ENCODE measurements around the gene ARHGEF12. TPM values are rescaled to one million over a fixed set of nuclear protein-coding genes. Genes with fewer than 3 reads are reported as not detected.

The ARHGEF12 gene
- total RNA-seq, 1 experiment from 2014 or later, result 72.2 TPM

- DNase-seq (ENCODE audit: low read depth), result no peak
Measured at GRCh38 chr11:120316880-120317688, 19.1 kb upstream of the ARHGEF12 start.

- no peak for DNase-seq (ENCODE audit: low read depth)
Measured at GRCh38 chr11:120317689-120318480, 18.3 kb upstream of the ARHGEF12 start.

GRCh38 chr11:120318906-120319305 lies 17.3 kb upstream of the ARHGEF12 start:
- DNase-seq (ENCODE audit: low read depth), result no peak

DNA sequence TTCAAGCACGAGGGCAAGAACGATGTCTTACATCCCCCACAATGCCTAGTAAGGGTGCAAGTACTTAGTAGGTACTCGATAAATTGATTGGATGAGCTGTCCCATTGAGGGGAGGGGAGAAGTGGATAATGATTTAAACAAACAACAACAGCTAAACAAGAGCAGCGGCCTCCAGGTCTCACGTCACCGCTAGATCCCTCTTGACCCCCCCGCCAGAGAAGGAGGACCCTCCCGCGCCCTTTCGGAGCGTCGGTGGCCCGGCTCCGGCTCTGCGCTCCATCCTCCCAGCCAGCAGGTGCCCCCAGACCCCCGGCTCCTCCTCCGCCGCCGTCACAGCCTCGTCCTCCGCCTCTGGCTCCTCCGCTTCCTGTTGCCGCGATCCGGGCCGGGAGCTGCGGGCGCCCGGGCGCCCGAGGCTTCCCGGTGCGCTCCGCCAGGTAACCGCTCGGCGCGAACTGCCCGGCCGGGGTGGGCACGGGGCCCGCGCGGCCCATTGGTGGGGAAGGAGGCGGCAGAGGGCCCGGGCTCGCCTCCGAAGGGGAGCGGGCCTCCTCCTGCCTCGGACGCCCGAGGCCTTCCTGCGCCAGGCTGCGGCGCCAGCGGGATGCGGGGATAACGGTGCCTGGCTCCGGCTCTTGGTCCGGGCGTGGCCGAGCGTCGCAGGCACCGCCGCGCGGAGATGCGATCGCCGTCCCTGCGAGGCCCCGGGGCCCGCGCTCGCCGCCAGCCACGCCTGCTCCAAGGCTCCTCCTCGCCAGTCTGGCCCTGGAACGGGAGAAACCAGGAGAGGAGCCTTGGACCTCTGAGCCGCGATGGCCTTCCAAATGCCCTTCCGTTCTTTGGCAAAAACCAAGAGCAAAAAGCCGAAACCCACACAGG lies 11.0 kb upstream of the ARHGEF12 start, which contains the start of gene TLCD5:
TSS of gene TLCD5 (plus strand) at position 368 of the 879 bp plus-strand sequence. CDS start 2,143 bp downstream, outside the sequence.
- DNase-seq (ENCODE audit: low read depth), result peak; percentile 59

GRCh38 chr11:120326228-120326627 lies 10.0 kb upstream of the ARHGEF12 start:
- peak; percentile 41 for DNase-seq (ENCODE audit: low read depth)

GRCh38 chr11:120326845-120327281 lies 9.3 kb upstream of the ARHGEF12 start:
- DNase-seq (ENCODE audit: low read depth), result peak; percentile 44

GRCh38 chr11:120327311-120327710 lies 8.9 kb upstream of the ARHGEF12 start:
- DNase-seq (ENCODE audit: low read depth), result no peak

DNA sequence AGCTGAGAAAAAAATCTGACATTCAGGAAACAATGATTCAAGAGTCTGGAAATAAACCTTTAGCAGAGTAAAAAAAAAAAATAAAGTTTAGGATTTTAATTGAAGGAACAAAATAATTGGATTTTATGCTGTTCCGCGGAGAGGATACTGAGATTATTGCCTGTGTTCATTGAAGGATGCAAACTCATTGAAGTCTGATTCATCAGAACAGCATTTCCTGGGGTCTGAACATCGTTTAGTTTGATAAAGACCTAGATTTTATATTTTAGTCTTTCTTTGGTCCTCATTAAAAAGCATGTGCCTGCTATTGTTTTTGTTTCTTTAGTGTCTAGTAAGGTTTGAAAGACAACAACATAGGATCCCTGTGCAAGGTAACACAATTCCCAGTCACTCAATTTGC lies 6.7 kb upstream of the ARHGEF12 start:
- no peak for DNase-seq (ENCODE audit: low read depth)

- no peak for DNase-seq (ENCODE audit: low read depth)
Measured at GRCh38 chr11:120330045-120330444, 6.2 kb upstream of the ARHGEF12 start.

GRCh38 chr11:120331301-120331996 lies 4.8 kb upstream of the ARHGEF12 start:
- DNase-seq (ENCODE audit: low read depth), result peak; percentile 95

DNA sequence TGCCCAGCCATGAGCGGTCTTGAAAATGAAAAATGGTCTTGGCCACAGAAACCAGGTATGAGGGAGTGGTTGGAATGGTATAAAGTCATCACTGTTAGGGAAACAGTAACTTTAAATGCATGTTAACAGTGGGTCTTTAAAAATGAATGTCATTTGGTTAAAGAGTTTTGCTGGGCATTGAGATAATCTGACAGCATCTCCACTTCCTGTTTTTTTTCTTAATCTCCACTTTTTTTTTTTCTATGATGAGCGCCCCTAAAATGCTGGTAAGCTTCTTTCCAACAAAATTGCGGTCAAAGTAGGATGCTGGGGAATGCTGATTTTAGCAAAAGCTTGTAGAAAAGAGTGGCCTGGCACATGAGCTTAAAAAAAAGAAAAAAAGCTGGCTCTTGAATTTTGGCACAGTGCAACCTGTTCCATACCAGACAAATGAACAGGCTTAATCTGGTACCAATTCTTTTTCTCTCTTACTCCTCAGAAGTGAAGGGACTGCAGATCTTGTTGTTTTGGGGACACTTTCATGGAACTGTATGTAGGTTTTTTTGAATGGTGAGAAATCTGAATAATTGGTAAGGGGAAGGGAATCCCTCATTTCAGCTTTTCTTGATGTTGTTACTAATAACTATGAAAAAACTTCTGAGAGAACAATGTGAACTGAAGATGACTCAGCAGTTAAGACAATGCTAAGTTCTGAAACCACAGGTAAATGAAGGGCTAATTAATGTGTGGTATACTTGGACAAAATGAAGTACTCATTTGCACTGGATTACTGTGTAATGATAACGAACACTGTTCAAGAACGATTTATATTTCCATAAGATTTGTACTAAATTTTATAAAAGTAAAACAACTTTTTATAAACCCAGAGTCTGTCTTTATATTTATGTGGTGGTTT lies 3.1 kb upstream of the ARHGEF12 start:
- DNase-seq (ENCODE audit: low read depth), result peak; percentile 50

DNA sequence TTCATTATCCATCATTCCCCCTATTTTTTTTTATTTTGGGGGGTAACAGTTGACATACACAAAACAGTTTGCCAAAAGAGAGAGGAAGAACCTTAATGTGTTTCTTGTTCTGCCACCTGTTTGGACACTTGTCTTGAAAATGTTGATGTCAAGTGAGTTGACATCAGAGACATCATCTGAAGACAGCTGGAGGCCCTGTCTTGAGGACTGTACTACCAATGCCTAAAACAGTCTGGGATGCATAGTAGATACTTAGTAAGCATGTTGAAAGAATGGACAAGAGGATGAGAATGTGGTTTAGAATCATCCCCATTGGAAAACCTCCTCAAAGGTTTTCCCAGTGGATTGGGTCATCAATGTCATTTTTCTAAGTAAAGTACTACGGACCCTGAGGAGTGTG lies 2.4 kb upstream of the ARHGEF12 start:
- DNase-seq (ENCODE audit: low read depth), result no peak

GRCh38 chr11:120334332-120334731 lies 1.9 kb upstream of the ARHGEF12 start:
- DNase-seq (ENCODE audit: low read depth), result no peak

DNA sequence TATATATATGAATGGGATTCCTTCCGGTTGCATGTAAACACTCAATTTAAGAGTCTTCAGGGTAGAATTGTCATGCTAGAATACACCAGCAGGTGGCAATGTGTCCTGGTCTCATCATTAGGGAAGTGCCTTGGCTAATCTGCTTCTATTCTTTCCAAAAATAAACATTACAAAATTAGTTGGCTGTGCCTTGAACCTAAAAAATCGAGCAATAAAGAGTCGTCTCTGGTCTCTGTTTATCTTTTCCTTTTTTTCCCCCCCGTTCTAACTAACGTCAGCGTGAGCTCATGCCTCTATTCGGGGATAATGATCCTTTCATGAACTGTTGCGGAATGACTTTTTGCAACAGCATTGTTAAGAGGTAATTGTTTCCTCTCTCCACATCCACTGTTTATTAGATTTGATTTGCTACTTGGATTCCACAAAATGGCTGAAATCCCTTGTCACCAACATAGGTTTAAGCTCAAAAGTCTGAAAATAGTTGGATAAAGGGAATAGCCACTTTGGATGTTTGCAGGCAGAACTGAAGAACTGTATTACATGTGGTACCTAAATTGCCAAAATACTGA lies 1.2 kb upstream of the ARHGEF12 start:
- DNase-seq (ENCODE audit: low read depth), result peak; percentile 85

DNA sequence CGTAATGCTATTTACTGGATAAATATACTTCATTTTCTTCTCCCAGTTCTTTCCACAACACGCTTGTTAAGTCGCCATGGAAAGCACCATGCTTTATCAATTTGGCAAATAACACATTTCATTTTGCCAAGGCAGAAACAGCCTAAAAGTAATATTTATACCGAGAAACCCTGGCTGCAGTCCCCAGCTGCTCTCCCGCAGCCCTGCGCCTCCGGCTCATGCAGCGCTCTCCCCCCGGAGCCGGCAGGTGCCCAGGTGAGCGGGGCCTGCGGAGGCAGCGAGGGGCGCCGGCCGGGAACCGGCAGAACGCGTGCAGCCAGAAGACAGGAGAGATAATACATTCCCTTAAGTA lies 681 bp upstream of the ARHGEF12 start:
- no peak for DNase-seq (ENCODE audit: low read depth)

GRCh38 chr11:120336641-120337354 lies 585 bp downstream of the ARHGEF12 start:
- peak; percentile 45 for DNase-seq (ENCODE audit: low read depth)

- peak; percentile 37 for DNase-seq (ENCODE audit: low read depth)
Measured at GRCh38 chr11:120337355-120338106, 1.3 kb downstream of the ARHGEF12 start.
